ENCODE results near the gene GPR12.

- no peak for TF ChIP-seq CTCF (IDR thresholded peaks at IDR 0.05)
- TF ChIP-seq POLR2A (IDR thresholded peaks at IDR 0.05), result no peak
Measured at GRCh38 chr13:26713341-26713740, 47.2 kb downstream of the GPR12 start.
